Astrocyte (in vitro differentiated cells and primary cell): ENCODE results near the gene PDGFD.

Experiments
- CTCF ChIP-seq: IDR thresholded peaks from 2 replicates; pipeline ENCODE4 v1.5.1; 2011; ENCODE audit warnings: low read depth, mild to moderate bottlenecking, inconsistent platforms, low read length, moderate library complexity; ENCODE audit not compliant: insufficient read depth
- EZH2 ChIP-seq: IDR thresholded peaks from 2 replicates; pipeline ENCODE4 v1.6.1; 2012; ENCODE audit warnings: mild to moderate bottlenecking, low read length, inconsistent platforms; ENCODE audit not compliant: insufficient read depth

- TF ChIP-seq CTCF (no peak), EZH2 (no peak)
Measured at GRCh38 chr11:103894673-103895072, 269.3 kb downstream of the PDGFD start.
